Calu3 (cell line): ENCODE data around the gene MED12L. TPM values are rescaled to one million over a fixed set of nuclear protein-coding genes. Genes with fewer than 3 reads are reported as not detected.

ENCODE experiments used
- BruUV-seq: library from RNA; stranded (reverse); fragments of 400-500 nt; replicated peaks from 2 replicates; lab custom pipeline; 2021; lab: Mats Ljungman, UMichigan
- CTCF ChIA-PET: fragments of 300-600 bp; sonication (Branson Sonifier 250); formaldehyde crosslinking; loops from one replicate; lab custom pipeline; 2022; ENCODE audit warnings: antibody characterized with exemption; lab: Charles Lee
- DNase-seq: peaks from one replicate; pipeline ENCODE4 v3.0.0; 2022
- H3K27ac Mint-ChIP-seq: one replicate; pipeline ENCODE4 v1.8.0; 2022; ENCODE audit warnings: mixed read lengths; ENCODE audit not compliant: unreplicated experiment
- H3K27me3 Mint-ChIP-seq: one replicate; pipeline ENCODE4 v1.8.0; 2022; ENCODE audit warnings: mixed read lengths; ENCODE audit not compliant: unreplicated experiment
- H3K36me3 Mint-ChIP-seq: one replicate; pipeline ENCODE4 v1.8.0; 2022; ENCODE audit warnings: mild to moderate bottlenecking, moderate library complexity, mixed read lengths; ENCODE audit not compliant: insufficient read depth, unreplicated experiment
- H3K4me1 Mint-ChIP-seq: one replicate; pipeline ENCODE4 v1.8.0; 2022; ENCODE audit warnings: mild to moderate bottlenecking, low read depth, mixed read lengths; ENCODE audit not compliant: unreplicated experiment
- H3K4me3 Mint-ChIP-seq: one replicate; pipeline ENCODE4 v1.8.0; 2022; ENCODE audit warnings: mild to moderate bottlenecking, low read depth, moderate library complexity, mixed read lengths; ENCODE audit not compliant: unreplicated experiment
- H3K9me3 Mint-ChIP-seq: one replicate; pipeline ENCODE4 v1.8.0; 2022; ENCODE audit warnings: low read depth, mixed read lengths; ENCODE audit not compliant: unreplicated experiment
- intact Hi-C: fragments of 100-400 bp; cut with micrococcal nuclease; formaldehyde crosslinking; loops from one replicate; pipeline ENCODE4 v1.10.0; 2022; ENCODE audit not compliant: unreplicated experiment
- total RNA-seq: library from RNA; stranded (reverse); gene quantifications from 2 replicates; pipeline ENCODE4 v1.2.3, GENCODE V29; 2022
- TF ChIP-seq, protein P1 (sequence below): fragments of 200-600 bp; IDR thresholded peaks from one replicate; pipeline ENCODE4 v1.8.0; 2022; ENCODE audit warnings: antibody characterized with exemption; ENCODE audit not compliant: unreplicated experiment

Gene MED12L
- total RNA-seq, 1 experiment from 2014 or later = 4.6 TPM

DNA sequence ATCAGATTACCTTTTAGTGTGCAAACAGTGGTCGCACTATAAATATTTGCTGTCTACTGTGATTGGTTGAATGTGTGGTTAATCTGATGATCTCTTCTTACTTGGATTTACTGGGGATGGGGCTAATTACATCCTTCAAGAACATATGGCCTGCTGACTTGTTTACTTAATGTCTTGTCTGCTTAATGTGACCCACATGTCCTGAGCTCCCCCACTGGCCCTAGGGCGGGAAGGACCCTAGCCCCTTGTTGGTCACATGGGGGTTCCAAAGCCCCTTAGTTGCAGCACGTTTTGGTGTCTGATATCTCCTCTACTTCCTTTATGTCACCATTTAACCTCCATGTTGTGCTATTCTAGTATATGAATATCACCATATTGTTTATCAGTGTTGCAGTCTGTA lies 316.9 kb downstream of the MED12L start:
- no peak overlapping the region for H3K4me3 Mint-ChIP-seq
- TF ChIP-seq, protein P1, sequence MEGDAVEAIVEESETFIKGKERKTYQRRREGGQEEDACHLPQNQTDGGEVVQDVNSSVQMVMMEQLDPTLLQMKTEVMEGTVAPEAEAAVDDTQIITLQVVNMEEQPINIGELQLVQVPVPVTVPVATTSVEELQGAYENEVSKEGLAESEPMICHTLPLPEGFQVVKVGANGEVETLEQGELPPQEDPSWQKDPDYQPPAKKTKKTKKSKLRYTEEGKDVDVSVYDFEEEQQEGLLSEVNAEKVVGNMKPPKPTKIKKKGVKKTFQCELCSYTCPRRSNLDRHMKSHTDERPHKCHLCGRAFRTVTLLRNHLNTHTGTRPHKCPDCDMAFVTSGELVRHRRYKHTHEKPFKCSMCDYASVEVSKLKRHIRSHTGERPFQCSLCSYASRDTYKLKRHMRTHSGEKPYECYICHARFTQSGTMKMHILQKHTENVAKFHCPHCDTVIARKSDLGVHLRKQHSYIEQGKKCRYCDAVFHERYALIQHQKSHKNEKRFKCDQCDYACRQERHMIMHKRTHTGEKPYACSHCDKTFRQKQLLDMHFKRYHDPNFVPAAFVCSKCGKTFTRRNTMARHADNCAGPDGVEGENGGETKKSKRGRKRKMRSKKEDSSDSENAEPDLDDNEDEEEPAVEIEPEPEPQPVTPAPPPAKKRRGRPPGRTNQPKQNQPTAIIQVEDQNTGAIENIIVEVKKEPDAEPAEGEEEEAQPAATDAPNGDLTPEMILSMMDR = no peak
- no peak overlapping the region for H3K27ac Mint-ChIP-seq
- no peaks in the 10 kb centered on the region for H3K9me3 Mint-ChIP-seq
- no peaks in the 10 kb centered on the region for H3K27me3 Mint-ChIP-seq
- BruUV-seq = no TSS peak
- intact Hi-C loops = no loop called here
- H3K36me3 Mint-ChIP-seq = no peaks in the 10 kb centered on the region
- CTCF ChIA-PET = no interaction called here
- no peaks in the 10 kb centered on the region for H3K4me1 Mint-ChIP-seq
- DNase-seq = no peak

DNA sequence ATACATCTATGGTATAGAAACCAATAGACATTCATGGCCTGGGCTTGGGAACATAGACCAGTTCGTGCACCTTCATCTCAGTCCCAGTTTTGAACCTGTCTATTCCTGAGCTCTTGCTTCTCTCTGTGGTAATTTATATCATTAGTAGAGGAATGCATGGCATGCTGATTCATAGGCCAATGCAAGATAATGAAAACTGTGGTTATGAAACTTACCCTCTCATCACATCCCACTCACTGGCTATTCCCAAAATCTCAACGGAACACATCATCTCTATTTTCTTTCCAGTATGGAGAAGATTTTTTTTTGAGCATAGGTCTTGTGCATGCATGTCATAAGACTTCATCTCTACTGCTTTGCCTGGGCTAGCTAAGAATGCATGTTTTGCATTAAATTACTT lies 317.8 kb downstream of the MED12L start:
- H3K9me3 Mint-ChIP-seq = no peaks in the 10 kb centered on the region
- intact Hi-C loops = no loop called here
- no peaks in the 10 kb centered on the region for H3K27me3 Mint-ChIP-seq
- TF ChIP-seq, protein P1 = no peak
- no peaks in the 10 kb centered on the region for H3K4me1 Mint-ChIP-seq
- CTCF ChIA-PET = interaction anchor here (0.6 kb wide), 1 partner anchor 221 kb away, joined by 4 read pairs; no protein-coding TSS in a partner anchor
- no peak for DNase-seq
- H3K36me3 Mint-ChIP-seq = no peaks in the 10 kb centered on the region
- no TSS peak for BruUV-seq
- no peak overlapping the region for H3K27ac Mint-ChIP-seq
- H3K4me3 Mint-ChIP-seq = no peak overlapping the region

DNA sequence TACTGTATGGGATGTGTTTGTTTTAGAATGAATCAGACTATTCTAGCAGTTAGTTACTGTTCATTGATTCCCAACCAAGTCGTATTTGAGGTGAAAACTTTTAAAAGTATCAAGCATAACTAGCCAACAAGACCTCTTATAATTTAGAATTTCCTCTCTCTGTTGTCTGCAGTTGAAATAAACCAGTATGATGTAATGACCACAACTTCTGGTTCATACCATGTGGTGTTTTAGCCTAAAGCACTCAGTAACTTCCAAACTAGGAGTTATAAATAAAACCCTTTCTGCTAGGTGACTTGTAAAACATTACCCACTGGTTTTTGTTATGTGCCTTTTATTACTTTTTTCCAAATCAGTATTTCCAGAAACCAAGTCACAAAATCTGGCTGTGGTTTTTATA lies 318.9 kb downstream of the MED12L start:
- no TSS peak for BruUV-seq
- intact Hi-C loops = no loop called here
- TF ChIP-seq, protein P1 = no peak
- CTCF ChIA-PET = no interaction called here
- no peaks in the 10 kb centered on the region for H3K27me3 Mint-ChIP-seq
- no peaks in the 10 kb centered on the region for H3K9me3 Mint-ChIP-seq
- H3K27ac Mint-ChIP-seq = no peak overlapping the region
- H3K4me1 Mint-ChIP-seq = no peaks in the 10 kb centered on the region
- DNase-seq = no peak
- no peak overlapping the region for H3K4me3 Mint-ChIP-seq
- no peaks in the 10 kb centered on the region for H3K36me3 Mint-ChIP-seq

DNA sequence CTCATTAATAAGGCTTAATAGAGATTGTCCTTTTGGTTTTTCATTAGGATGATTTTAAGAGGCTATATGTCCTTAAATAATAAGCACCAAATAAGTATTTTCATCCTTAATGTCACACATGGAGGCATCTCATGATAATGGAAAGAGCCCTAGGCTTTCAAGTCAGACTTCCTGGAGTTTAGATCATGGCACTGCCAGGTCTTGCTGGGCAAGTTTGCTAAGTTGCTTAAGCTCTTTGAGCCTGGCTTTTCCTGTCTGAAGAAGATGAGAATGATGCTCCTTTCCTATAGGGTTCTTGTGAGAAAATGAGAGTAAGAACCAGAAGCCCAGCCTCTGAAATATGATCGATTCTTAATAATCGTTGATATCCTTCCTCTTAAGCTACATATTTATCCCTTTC lies 322.5 kb downstream of the MED12L start:
- CTCF ChIA-PET = interaction anchor here (0.6 kb wide), 1 partner anchor 760 kb away, joined by 4 read pairs; no protein-coding TSS in a partner anchor
- no peaks in the 10 kb centered on the region for H3K27me3 Mint-ChIP-seq
- no peak overlapping the region for H3K4me3 Mint-ChIP-seq
- intact Hi-C loops = no loop called here
- H3K36me3 Mint-ChIP-seq = no peaks in the 10 kb centered on the region
- H3K9me3 Mint-ChIP-seq = no peaks in the 10 kb centered on the region
- H3K4me1 Mint-ChIP-seq = no peaks in the 10 kb centered on the region
- TF ChIP-seq, protein P1 = no peak
- DNase-seq = no peak
- no TSS peak for BruUV-seq
- H3K27ac Mint-ChIP-seq = no peak overlapping the region
